Measurements from ENCODE around the gene SUN5. TPM values are rescaled to one million over a fixed set of nuclear protein-coding genes. Genes with fewer than 3 reads are reported as not detected.

Gene SUN5
- total RNA-seq, 2 donors from 2014 or later, result not detected

GRCh38 chr20:33018169-33018931 is 14.1 kb upstream of the SUN5 start:
- H3K4me1 Mint-ChIP-seq, result peaks cover 14% of the 10 kb centered on the region
- H3K27me3 Mint-ChIP-seq (ENCODE audit: insufficient read depth), result peaks cover 26% of the 10 kb centered on the region
- H3K9me3 Mint-ChIP-seq, result no peaks in the 10 kb centered on the region
- H3K27ac Mint-ChIP-seq, result no peak overlapping the region
- H3K36me3 ChIP-seq (ENCODE audit: control insufficient read depth, insufficient read depth, low read length), result no peaks in the 10 kb centered on the region
- no peaks in the 10 kb centered on the region for H3K36me3 Mint-ChIP-seq (ENCODE audit: low read depth)
- no peak overlapping the region for H3K4me3 ChIP-seq (ENCODE audit: low read length)
- H3K27me3 ChIP-seq (ENCODE audit: control insufficient read depth, insufficient read depth, low read length, poor library complexity, severe bottlenecking), result no peaks in the 10 kb centered on the region
- H3K27ac ChIP-seq (ENCODE audit: low read depth, low read length), result no peak overlapping the region
- TF ChIP-seq CTCF (conservative IDR thresholded peaks at IDR 0.05), result no peak
- H3K4me1 ChIP-seq (ENCODE audit: control insufficient read depth, insufficient read depth, low read length), result no peaks in the 10 kb centered on the region
- H3K4me3 Mint-ChIP-seq, result no peak overlapping the region
- H3K9ac ChIP-seq (ENCODE audit: extremely low read depth, low read length, poor library complexity, severe bottlenecking), result no peak overlapping the region
- no peak for DNase-seq
- WGBS, 2 experiments (ENCODE audit: insufficient coverage in 1 of 2, insufficient read length in 1 of 2), result 92 to 93% methylated on average over 5 to 14 of the region's 14 CpGs
- H3K9me3 ChIP-seq (ENCODE audit: control insufficient read depth, low read length), result no peaks in the 10 kb centered on the region

GRCh38 chr20:33017542-33017941 is 13.3 kb upstream of the SUN5 start:
- Histone ChIP-seq H3K36me3 (ENCODE audit: control insufficient read depth, insufficient read depth, low read length) (no peaks in the 10 kb centered on the region), H3K4me1 (ENCODE audit: control insufficient read depth, insufficient read depth, low read length) (no peaks in the 10 kb centered on the region), H3K27ac (ENCODE audit: low read depth, low read length) (no peak overlapping the region), H3K9me3 (ENCODE audit: control insufficient read depth, low read length) (no peaks in the 10 kb centered on the region), H3K27me3 (ENCODE audit: control insufficient read depth, insufficient read depth, low read length, poor library complexity, severe bottlenecking) (no peaks in the 10 kb centered on the region), H3K4me3 (ENCODE audit: low read length) (no peak overlapping the region), H3K9ac (ENCODE audit: extremely low read depth, low read length, poor library complexity, severe bottlenecking) (no peak overlapping the region)
- Mint-ChIP-seq H3K9me3 (no peaks in the 10 kb centered on the region), H3K27ac (no peak overlapping the region), H3K4me1 (peaks cover 14% of the 10 kb centered on the region), H3K4me3 (no peak overlapping the region), H3K36me3 (ENCODE audit: low read depth) (no peaks in the 10 kb centered on the region), H3K27me3 (ENCODE audit: insufficient read depth) (peaks cover 26% of the 10 kb centered on the region)
- no peak for TF ChIP-seq CTCF (conservative IDR thresholded peaks at IDR 0.05)
- DNase-seq, result no peak
- 93 to 95% methylated on average over 5 to 7 of the region's 7 CpGs for WGBS, 2 experiments (ENCODE audit: insufficient coverage in 1 of 2, insufficient read length in 1 of 2)

- Mint-ChIP-seq H3K4me3 (no peak overlapping the region), H3K27ac (no peak overlapping the region), H3K27me3 (ENCODE audit: insufficient read depth) (peaks cover 26% of the 10 kb centered on the region), H3K36me3 (ENCODE audit: low read depth) (no peaks in the 10 kb centered on the region), H3K9me3 (no peaks in the 10 kb centered on the region), H3K4me1 (peaks cover 14% of the 10 kb centered on the region)
- 93 to 94% methylated on average over 5 to 7 of the region's 7 CpGs for WGBS, 2 experiments (ENCODE audit: insufficient coverage in 1 of 2, insufficient read length in 1 of 2)
- H3K4me1 ChIP-seq (ENCODE audit: control insufficient read depth, insufficient read depth, low read length), result no peaks in the 10 kb centered on the region
- H3K9ac ChIP-seq (ENCODE audit: extremely low read depth, low read length, poor library complexity, severe bottlenecking), result no peak overlapping the region
- TF ChIP-seq CTCF (conservative IDR thresholded peaks at IDR 0.05), result no peak
- no peaks in the 10 kb centered on the region for H3K36me3 ChIP-seq (ENCODE audit: control insufficient read depth, insufficient read depth, low read length)
- no peaks in the 10 kb centered on the region for H3K9me3 ChIP-seq (ENCODE audit: control insufficient read depth, low read length)
- H3K4me3 ChIP-seq (ENCODE audit: low read length), result no peak overlapping the region
- H3K27me3 ChIP-seq (ENCODE audit: control insufficient read depth, insufficient read depth, low read length, poor library complexity, severe bottlenecking), result no peaks in the 10 kb centered on the region
- no peak for DNase-seq
- H3K27ac ChIP-seq (ENCODE audit: low read depth, low read length), result no peak overlapping the region
These were observed 12.4 kb upstream of the SUN5 start for GRCh38 chr20:33016581-33017109.
